Epithelial cell of esophagus (primary cell): ENCODE data around the gene EIF3F.
"Not testable (repeated sequence)": the region's sequence is repeated elsewhere in the genome, so short reads cannot be mapped to it uniquely, and the experiment has no call there.

Source experiments
- DNase-seq: peaks from one replicate; pipeline ENCODE4 v3.0.0; 2010; ENCODE audit warnings: low read depth
- H3K4me3 ChIP-seq: 2 replicates; pipeline ENCODE4 v1.5.1; 2011; ENCODE audit warnings: mild to moderate bottlenecking, low read length, control low read depth
- CTCF ChIP-seq: IDR thresholded peaks from 2 replicates; pipeline ENCODE4 v1.5.1; 2011; ENCODE audit warnings: low read depth, mild to moderate bottlenecking, low read length, control low read depth, inconsistent platforms; ENCODE audit not compliant: insufficient read depth; ENCODE audit errors: missing control alignments

Gene EIF3F

GRCh38 chr11:7973011-7973410, 14.1 kb upstream of the EIF3F start:
- no peak for TF ChIP-seq CTCF
- peak; percentile 59 for DNase-seq
- no peak overlapping the region for H3K4me3 ChIP-seq

- no peak for TF ChIP-seq CTCF
Measured at GRCh38 chr11:7974668-7975067, 12.5 kb upstream of the EIF3F start.

GRCh38 chr11:7977232-7977917, 9.8 kb upstream of the EIF3F start:
- no peak for TF ChIP-seq CTCF
- no peak overlapping the region for H3K4me3 ChIP-seq
- peak; percentile 73 for DNase-seq

More at GRCh38 chr11:7974668-7975067, 12.5 kb upstream of the EIF3F start:
- DNase-seq, result no peak
- H3K4me3 ChIP-seq, result no peak overlapping the region

- no peak for TF ChIP-seq CTCF
- no peak for DNase-seq
- no peak overlapping the region for H3K4me3 ChIP-seq
Measured at GRCh38 chr11:7981619-7982157, 5.4 kb upstream of the EIF3F start.

- DNase-seq, result no peak
- TF ChIP-seq CTCF, result no peak
Measured at GRCh38 chr11:7982582-7983119, 4.5 kb upstream of the EIF3F start.

GRCh38 chr11:7983832-7984590, 3.1 kb upstream of the EIF3F start:
- H3K4me3 ChIP-seq, result no peak overlapping the region
- TF ChIP-seq CTCF, result no peak
- no peak for DNase-seq

More at GRCh38 chr11:7982582-7983119, 4.5 kb upstream of the EIF3F start:
- H3K4me3 ChIP-seq, result no peak overlapping the region

GRCh38 chr11:7987560-7987883, 385 bp downstream of the EIF3F start:
- not testable (repeated sequence) for DNase-seq
- H3K4me3 ChIP-seq, result peak overlapping the region; percentile 97
